GM18502 (cell line): ENCODE data around the gene ZNF518A.

Experiments used
- ATAC-seq: cut with Tn5 transposase; IDR thresholded peaks from one replicate; pipeline ENCODE4 v1.9.1; 2021; ENCODE audit warnings: mild to moderate bottlenecking; ENCODE audit not compliant: unreplicated experiment, poor library complexity

Gene ZNF518A, protein sequence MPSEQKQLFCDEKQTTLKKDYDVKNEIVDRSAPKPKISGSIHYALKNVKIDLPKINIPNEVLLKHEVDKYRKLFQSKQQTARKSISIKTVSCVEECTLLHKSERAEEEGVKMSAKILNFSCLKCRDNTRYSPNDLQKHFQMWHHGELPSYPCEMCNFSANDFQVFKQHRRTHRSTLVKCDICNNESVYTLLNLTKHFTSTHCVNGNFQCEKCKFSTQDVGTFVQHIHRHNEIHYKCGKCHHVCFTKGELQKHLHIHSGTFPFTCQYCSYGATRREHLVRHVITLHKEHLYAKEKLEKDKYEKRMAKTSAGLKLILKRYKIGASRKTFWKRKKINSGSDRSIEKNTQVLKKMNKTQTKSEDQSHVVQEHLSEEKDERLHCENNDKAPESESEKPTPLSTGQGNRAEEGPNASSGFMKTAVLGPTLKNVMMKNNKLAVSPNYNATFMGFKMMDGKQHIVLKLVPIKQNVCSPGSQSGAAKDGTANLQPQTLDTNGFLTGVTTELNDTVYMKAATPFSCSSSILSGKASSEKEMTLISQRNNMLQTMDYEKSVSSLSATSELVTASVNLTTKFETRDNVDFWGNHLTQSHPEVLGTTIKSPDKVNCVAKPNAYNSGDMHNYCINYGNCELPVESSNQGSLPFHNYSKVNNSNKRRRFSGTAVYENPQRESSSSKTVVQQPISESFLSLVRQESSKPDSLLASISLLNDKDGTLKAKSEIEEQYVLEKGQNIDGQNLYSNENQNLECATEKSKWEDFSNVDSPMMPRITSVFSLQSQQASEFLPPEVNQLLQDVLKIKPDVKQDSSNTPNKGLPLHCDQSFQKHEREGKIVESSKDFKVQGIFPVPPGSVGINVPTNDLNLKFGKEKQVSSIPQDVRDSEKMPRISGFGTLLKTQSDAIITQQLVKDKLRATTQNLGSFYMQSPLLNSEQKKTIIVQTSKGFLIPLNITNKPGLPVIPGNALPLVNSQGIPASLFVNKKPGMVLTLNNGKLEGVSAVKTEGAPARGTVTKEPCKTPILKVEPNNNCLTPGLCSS (N-terminal part only)

GRCh38 chr10:96129387-96130325, at the start of gene ZNF518A:
Gene ZNF518A, plus strand, starts transcription at chr10:96130297. Its CDS starts 26,026 bp downstream, at chr10:96156323.
- ATAC-seq, result peak; percentile 74

DNA sequence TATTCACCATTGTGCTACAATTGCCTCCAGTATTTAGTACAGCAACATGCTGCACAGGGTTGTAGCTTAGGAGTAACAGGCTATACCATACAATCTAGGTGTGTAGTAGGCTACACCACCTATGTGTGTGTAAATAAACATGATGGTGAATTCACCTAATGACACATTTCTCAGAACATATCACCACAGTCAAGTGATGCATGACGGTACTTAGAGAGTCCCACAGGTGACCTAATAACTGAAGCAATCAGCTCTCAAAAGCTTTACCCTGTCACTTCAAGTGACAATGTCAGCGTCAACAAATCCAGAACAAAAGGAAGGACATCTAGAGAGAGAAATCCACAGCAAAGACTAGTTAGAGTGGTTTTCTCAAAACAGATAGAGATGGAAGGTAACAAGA, 47.9 kb upstream of the ZNF518A start:
- no peak for ATAC-seq

DNA sequence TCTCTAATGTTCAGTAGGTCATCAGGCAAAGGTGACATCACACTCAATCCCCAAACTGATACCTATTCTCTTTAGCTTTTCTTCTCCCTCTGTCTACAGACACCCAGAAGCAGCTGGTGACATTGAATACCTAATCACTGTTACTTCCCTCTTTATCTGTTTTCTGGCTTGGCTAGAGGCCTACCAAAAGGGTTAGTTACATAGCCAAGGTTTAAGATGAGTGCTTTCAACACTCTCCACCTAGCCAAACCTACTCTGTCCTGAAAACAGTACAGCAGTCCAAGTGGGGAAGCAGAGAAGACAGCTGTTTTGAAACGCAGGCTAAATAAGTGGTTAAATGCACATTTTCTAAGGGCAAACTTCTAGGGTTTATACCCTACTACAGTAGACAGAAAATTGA, 47.3 kb upstream of the ZNF518A start:
- ATAC-seq, result no peak

DNA sequence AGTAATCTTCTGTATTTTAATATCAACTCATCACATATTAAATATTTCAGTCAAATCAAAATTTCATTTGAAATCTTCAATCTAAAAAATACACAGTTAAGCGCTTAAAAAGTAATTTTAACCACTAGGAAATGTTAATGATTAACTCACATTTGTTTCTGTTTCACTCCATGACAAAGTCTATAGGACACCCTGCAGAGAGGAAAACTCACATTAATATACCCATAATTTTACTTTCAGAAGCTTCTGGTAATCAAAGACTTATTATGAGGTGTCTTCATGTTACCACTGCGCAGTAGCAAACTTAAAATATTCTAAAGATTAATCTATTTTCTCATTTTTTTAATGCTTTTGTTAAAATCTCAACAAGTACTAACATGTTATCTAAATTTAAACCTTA, 41.0 kb upstream of the ZNF518A start:
- no peak for ATAC-seq

GRCh38 chr10:96089670-96090462, 40.2 kb upstream of the ZNF518A start:
- peak; percentile 93 for ATAC-seq

DNA sequence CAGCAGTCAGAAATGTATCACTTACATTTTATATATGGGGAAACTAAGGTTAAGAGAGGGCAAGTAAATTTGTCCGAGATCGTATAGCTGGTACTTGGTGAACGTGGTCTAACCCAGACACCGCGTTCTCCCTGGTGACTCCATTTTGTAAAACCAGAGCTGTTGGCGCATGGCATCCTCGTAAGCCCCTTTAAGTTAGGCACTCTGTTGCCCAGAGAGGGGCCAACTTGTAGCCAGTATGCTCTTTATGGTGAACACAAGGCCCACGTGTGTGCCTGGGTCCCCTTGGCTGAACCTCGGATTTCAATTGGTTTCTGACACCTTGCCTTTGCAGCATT, 39.7 kb upstream of the ZNF518A start:
- ATAC-seq, result no peak

- no peak for ATAC-seq
Measured at GRCh38 chr10:96092999-96093767, 36.9 kb upstream of the ZNF518A start.

DNA sequence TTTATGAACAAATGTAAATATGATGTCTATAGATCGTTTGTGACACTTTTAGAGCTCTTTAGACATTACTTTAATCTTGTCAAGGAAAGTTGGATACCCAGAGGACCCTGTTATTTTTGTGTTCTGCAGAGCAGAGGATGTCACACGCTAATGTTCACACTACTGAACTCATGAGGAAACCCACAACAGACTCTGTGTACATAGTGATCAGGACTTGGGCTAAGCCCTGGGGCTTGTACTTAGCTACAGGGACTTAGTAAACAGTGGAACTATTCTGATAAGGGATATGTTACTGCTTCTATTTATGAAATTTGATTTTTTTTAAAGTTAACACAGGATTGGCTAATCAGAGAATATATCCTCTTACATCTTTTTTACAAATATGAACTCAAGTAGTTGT, 36.1 kb upstream of the ZNF518A start:
- no peak for ATAC-seq

- ATAC-seq, result no peak
Measured at GRCh38 chr10:96096958-96097357, 33.1 kb upstream of the ZNF518A start.

DNA sequence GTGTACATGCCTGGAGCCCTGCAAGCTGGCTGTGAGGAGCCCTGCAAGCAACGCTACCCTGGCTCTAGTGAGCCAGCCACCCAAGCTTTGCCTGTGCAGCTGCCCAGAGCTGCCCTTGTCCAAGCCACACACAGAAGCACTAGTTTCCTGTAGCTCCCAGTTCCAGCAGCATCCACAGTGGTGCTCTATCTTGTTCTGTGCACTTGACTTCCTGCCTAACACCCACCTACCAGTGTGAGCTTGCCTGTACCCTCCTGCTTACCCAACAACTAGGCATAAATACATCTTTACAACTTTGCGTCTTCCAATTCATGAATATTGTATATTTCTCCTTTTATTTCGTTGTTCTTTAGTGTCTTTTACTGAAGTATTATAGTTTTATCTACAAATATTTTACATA, 32.2 kb upstream of the ZNF518A start:
- no peak for ATAC-seq

- no peak for ATAC-seq
Measured at GRCh38 chr10:96107623-96108038, 22.5 kb upstream of the ZNF518A start.

DNA sequence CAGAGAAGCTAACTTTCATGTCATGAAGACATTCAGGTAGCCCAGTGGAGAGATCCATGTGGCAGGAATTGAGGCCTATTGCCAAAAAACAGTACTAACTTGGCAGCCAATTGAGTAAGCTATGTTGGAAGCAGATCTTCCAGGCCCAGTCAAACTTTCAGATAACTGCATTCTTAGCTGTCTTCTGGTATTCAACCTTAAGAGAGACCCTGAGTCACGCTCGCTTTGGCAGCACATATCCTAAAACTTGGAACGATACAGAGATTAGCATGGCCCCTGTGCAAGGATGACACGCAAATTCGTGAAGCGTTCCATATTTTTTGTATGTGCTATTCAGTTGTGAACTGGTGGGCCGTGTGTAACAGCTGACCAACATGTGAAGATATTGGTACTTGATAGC, 17.6 kb upstream of the ZNF518A start:
- no peak for ATAC-seq

- ATAC-seq, result no peak
Measured at GRCh38 chr10:96118604-96119450, 11.3 kb upstream of the ZNF518A start.

DNA sequence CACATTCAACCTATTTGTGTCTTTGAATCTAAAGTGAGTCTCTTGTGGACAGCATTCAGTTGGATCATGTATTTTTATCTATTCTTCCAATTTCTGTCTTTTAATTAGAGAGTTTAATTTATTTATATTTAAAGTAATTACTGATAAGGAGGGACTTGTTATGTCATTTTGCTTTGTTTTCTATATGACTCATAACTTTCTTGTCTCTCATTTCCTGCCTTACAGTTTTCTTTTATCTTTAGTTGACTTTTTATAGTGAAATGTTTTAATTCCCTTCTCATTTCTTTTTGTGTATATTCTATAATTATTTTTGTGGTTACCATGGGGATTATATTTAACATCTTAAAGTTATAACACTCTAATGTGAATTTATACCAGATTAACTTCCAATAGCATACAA, 7.3 kb upstream of the ZNF518A start:
- ATAC-seq, result no peak

DNA sequence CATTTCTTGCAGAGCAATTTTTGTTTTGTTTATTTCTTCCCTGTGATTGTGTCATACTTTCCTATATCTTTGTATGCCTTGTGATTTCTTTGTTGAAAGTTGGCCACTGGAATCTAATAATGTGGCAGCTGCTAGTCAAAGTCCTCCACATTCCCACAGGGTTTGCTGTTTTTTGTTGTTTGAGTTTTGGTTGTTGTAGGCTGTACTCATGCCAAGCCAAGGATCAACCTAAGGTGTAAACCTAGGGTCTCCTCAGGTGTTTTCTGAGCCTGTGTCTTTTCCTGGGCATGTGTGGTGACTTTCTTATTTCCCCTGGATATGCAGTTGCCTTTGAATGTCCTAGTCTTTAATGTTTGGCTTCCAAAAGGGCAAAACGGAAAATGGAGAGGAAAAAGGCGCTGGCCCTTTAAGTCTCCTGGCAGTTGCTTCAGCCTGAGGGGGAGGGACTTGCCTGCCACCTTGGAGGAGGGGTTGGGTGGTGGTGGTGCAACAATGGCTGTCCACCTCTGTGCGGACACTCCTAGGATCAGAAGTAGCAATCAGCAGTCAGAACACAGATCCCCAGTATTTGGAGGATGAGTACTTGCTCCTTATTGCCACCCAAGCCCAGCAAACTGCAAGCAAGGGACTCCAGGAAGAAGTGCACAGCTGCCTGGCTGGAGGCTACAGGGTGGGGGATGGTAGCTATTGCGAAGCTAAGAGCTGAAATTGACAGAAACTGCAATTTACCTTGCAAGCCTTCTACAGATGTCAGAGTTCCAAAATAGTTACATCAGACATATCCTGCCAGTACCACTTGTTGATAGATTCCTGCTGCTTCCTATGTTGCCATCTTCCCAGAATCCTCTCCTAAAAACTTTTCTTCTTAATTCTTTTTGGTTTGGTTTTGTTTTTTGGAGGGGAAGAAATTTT, 5.6 kb upstream of the ZNF518A start:
- no peak for ATAC-seq

DNA sequence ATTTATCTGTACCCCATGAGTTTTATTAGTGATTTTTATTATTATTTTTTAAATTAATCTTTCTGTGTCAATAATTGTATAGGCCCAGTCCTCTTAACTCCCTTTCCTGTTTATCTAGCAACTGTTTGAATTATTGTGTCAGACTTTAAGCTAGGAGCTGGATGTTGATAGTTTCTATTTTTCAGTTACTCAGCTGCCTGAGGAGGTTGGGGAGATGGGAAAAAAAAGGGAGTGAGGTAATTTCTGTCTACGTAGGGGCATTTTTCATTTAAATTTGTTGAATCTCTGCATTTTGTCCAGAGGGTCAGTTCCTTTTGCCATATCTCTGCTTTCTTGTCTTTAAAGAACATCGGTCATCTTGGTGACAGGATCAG, 5.0 kb upstream of the ZNF518A start:
- ATAC-seq, result no peak
